HG02798 (cell line): ENCODE results near the gene BCAS3.
"Not testable (repeated sequence)": the region's sequence is repeated elsewhere in the genome, so short reads cannot be mapped to it uniquely, and the experiment has no call there.

Experiments
- ATAC-seq: cut with Tn5 transposase; IDR thresholded peaks from one replicate; pipeline ENCODE4 v1.9.1; 2021; ENCODE audit warnings: mild to moderate bottlenecking; ENCODE audit not compliant: unreplicated experiment, poor library complexity

BCAS3 gene

DNA sequence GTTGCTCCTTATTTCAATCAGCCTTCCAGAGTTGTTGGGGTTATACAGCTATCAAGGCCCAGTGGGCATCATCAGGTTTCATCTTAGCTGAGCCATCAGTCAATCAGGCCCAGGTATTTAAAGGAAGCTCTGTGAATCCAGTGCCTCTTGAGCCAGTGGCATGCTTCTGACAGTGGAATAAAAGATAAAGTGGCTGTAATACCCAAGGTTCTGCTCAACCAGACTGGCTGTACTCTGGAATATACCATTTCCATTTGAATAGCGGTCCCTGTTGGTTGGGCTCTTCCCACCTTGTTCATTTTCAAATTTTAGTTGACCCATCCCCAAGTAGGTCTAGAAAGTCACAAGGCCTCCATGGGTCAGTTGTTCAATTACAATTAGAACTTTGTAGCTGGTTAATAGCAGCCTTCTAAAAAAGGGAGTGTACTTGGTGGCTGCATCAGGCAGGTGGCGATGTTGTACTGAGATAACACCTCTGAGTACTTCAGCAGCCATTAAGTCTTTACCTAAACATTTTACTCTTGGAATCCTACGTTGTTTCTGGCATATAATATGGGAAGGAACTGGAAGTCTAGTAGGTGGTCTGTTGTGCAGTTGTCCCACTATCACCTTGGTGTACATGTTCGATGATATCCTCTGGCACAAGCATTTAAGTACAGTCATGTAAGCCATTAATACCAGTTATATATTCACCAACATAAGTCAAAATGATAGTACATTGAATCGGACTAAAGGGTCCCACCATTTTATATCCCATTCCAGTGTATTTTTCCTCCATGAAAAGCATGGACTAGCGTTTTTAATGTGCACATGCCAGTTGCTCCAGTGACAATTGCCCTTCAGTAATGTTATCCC is 294.1 kb downstream of the BCAS3 start:
- no peak for ATAC-seq

DNA sequence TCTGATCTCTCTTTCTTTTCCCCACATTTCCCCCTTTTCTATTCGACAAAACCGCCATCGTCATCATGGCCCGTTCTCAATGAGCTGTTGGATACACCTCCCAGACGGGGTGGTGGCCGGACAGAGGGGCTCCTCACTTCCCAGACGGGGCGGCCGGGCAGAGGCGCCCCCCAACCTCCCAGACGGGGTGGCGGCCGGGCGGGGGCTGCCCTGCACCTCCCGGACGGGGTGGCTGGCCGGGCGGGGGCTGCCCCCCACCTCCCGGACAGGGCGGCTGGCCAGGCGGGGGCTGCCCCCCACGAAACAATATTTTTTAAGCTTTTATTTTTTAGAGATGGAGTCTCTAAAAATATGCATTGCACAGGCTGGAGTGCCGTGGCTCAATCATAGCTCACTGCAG is 299.2 kb downstream of the BCAS3 start:
- ATAC-seq: not testable (repeated sequence)

DNA sequence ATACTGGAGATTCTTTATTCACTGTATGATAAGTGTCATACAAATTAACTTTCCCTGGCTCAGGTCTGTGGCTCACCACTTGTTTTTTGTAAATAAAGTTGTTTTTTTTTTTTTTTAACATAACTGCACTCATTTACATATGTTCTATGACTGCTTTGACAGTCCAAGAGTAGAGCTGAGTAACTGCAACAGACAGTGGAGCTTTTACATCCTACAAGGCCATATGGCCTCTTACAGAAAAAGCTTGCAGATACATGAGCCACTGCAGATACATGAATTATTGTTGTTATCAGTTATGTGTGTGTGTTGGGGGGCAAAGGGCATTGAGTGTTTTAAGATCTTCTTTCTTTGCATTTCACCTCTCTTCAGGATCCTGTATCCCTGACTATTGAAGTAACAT is 311.7 kb downstream of the BCAS3 start:
- no peak for ATAC-seq

DNA sequence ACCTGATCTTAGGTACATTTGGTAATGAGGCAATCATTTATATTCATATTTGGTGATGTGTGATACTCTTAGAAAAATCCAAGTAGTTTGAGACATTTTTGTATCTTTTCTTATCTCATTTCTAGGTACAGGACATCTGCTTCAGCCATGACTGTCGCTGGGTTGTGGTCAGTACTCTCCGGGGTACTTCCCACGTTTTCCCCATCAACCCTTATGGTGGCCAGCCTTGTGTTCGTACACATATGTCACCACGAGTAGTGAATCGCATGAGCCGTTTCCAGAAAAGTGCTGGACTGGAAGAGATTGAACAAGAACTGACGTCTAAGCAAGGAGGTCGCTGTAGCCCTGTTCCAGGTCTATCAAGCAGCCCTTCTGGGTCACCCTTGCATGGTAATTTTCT is 312.2 kb downstream of the BCAS3 start:
- ATAC-seq: no peak

DNA sequence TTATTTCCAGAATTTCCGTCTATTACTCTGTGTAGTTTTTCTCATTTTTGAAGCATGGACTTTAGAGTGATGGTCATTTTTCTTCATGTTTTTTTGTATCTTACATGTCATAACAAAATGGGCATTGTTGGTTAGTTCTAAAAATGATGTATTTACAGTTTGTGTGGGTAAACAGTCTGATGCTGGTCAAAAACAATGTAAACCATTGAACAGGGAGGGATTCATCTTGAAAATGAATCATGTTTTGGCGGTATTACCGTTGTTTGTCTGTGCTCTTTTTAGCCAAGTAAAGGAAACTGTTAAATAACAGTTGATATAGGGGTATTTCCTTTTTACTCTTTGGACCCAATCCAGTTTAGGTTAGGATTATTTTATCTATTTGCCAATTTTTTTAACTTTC is 315.8 kb downstream of the BCAS3 start:
- no peak for ATAC-seq

DNA sequence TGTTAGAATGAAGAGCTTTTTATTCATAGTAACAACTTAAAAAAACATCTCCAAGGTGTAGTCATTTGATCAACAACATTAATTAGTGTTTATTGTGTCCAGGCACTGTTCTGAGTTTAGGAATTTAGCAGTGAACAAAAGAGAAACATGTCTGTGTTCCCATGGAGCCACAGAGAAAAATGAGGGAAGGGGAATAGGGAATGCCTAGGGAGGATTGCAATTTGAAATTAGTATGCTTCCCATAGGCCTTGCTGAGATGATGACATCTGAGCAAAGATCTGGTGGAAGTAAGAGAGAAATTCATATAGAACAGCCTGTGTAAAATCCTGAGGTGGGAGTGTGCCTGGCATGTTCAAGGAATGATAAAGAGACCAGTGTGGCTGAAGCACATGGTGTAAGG is 318.0 kb downstream of the BCAS3 start:
- no peak for ATAC-seq

DNA sequence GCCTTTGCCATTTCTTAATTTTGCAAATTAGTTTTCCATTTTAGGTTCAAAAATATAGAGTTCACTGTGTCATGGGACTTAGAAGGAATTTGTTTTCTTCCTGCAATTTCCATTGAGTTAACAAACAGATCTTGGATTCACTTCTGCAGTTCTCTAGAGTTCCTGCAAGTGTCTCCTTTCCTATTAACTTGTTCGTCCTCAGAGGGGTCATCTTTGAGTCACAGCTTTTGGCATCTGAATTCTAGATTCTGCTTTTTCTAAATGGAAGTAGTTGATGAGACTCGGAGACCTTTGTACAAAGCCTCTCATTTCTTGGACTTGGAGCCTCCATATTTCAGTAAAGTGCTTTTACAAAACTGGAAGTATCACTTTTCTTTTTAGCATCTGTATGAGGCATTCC is 323.3 kb downstream of the BCAS3 start:
- ATAC-seq: no peak

DNA sequence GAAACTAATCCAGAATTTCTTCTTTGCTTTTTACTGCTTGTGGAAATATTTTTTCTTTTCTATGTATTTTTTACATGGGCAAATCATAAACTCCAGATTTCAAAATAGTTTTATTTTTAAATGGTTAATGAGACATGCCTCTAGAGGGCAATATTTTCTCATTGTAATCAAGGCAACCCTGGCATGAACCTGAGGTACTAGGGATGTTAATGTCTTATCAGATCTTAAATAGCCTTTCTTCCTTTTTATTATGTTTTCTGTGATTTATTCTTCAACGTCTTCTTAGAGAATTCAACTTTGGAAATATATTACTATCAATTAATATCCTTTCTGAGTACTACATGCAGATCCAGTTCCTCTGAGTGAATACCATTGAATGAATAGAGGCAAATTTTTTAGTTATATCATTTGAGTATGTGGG is 324.7 kb downstream of the BCAS3 start:
- no peak for ATAC-seq

DNA sequence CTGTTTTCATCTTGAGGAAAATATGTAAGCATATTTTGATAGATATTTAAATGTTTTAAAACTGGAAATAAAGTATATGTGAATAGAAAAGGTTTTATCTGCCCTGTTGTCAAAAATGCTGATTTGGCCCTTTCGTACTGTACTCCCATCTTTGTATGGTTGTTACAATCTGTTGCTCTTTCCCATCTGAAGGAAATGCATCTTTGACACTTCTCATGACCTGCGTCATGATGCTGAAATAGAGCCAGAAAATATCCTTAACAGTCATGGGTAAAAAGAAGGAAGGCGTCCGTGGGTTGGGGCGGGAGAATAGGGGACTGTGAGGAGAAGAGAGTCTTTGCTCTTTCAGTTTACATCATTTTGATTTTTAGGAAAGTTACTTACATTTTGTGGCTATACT is 327.7 kb downstream of the BCAS3 start:
- no peak for ATAC-seq

DNA sequence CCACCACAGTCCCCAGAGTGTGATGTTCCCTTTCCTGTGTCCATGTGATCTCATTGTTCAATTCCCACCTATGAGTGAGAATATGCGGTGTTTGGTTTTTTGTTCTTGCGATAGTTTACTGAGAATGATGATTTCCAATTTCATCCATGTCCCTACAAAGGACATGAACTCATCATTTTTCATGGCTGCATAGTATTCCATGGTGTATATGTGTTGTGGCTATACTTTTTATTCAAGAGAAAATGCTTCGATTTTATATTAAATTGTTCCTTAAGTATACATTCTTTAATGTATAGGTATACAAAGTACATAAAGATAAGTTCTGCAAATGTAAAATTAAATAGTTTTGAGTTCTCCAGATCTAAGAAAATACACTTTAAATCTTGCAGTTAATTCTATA is 328.3 kb downstream of the BCAS3 start:
- not testable (repeated sequence) for ATAC-seq

DNA sequence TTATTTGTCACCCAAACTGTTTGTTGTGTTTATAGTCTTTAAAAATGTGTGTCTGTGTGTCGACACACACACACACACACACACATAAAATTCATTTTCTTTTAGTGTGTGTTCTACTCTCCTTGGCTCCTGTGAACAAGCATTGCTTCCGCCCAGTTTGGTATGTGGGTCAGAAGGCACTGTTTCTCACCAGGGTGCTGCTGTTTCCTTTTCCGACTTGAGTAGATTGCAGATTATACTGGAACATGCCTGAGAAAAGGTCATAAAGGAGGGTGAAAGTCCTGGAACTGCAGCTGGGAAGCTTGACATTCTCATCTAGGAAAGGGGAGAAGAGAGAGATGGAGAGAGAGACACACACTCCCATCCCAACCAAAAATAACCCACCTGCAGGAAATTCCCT is 330.3 kb downstream of the BCAS3 start:
- no peak for ATAC-seq

DNA sequence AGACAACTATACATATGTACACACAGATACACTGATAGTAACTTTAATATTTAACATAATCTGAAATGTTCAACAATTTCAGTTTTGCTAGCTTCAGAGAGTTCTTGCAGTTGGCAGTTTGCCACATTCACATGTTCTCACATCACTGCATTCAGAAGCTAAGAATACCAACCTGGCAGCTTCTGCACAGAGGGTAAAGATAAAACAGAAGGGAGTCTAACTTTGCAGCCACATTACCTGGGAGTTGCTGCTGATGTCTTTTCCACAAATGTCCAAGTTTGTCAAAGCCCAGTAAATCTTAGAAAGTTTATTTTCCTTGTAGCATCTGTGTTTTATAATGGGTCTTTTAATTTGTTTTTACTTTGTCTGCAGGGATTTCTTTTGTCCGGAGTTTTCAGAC is 332.0 kb downstream of the BCAS3 start:
- peak; percentile 47 for ATAC-seq

DNA sequence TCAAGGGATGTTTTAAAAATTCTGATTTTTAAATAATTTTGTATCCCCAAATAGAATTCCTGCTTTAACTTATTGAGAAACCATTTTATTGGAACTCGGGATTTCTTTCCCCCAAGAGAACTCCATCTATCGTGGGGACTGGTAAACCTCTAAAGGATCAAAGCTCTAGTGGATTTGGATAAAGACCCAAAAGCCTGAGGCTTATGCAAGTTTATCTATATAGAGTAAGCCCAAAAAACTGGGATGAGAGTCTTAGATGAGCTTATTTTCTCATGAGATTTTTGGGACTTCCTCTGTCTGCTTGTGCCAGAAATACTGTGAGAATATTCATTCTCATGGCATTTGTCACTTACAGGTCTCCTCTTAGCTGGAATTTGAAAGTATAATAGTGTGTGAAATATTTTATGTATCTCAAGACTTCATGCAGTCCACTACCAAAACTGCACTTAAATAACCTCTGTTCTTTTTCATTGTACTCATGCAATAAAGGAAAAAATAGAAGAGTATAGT is 333.1 kb downstream of the BCAS3 start:
- no peak for ATAC-seq

DNA sequence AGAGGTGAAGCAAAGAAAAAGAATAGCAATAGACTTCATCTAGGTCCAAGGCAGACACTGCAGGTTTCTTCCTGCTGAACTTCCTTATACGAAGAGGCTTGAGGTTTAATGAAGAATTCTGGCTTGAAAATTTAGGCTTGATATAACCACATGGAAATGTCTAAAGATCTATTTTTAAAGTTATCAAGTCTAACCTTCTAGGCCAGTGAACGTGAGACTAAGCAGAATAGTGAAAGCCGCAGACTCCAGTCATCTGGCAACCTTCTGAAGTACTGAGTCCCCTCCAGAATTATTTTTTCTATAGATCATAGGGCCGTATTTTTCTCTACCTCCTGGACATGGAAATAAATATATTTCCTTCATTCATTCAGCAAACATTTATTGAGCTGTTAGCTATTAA is 333.6 kb downstream of the BCAS3 start:
- no peak for ATAC-seq

DNA sequence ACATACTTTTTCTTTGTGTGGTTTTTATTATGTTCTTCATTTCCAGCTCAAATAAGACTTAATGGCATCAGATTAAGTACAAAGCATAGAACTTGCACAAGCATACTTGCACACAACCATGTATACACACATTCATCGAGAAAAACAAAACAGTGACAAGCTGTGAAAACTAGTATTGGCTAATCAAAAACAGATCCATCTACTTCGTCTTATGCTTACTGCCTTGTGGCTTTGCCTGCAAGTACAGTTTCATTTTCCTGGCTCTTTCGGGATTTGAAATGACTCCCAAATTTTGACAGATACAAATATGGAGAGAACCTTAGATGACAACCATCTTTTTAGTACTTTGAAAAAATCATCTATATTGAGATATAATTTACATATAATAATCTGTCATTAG is 338.3 kb downstream of the BCAS3 start:
- no peak for ATAC-seq

DNA sequence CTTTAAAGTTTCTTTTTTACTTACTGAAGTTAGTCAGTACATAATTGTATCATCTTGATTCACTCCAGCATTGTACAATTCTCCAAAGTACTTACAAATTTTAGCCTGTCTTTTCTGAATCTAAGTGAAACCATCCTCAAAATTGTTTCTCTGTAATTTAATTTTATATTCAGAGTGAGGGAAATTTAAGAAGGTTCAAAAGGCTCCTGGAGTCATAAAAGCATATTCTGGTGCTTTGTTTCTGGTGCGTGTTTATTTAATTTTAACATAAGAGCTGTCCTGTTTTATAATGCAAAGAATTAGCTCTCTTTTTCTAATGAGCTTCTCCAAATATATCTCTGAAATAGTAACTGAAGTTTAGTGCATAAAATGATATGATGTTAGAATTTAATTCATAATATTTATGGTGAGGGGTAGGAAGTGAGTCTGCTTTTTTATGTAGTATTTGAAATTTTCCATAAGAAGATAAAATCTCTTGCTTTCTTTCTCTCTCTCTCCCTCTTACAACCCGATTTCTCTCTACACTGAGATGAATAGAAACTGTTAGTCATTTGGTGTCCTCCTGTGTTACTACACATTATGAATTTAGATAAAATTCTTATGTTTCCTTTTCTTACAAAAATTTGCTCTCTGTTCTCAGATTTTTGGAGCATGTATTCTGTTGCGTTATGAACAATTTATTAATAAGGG is 339.8 kb downstream of the BCAS3 start:
- ATAC-seq: no peak

DNA sequence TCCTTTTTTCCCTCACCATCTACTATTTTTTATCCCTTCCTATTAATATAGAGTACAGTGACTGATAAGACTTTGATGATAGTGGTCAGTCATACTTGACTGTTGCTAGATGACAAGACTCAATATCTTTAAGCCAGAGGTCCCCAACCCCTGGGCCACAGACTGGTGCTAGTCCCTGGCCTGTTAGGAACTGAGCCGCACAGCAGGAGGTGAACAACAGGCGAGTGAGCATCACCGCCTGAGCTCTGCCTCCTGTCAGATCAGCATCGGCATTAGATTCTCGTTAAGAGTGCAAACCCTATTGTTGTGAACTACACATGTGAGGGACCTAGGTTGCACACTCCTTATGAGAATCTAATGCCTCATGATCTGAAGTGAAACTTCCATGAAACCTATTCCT is 341.3 kb downstream of the BCAS3 start:
- no peak for ATAC-seq

DNA sequence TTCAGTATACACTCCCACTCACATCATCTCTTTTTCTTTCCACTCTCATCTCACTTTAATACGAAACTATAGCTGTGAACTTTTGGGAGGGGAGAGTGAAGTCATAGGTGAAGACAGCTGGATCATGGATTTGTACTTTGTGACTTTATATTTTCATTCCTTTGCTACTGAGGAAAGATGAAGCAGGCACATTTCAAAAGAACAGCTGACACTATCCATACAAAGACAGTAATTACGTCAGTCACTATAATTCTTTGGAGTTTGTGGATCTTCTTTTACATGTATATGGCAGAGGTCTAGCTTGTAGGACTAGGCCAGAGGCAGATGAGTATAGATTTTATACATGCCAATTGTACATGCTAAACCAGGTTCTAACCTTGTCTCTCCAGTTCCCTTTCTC is 346.3 kb downstream of the BCAS3 start:
- ATAC-seq: no peak

DNA sequence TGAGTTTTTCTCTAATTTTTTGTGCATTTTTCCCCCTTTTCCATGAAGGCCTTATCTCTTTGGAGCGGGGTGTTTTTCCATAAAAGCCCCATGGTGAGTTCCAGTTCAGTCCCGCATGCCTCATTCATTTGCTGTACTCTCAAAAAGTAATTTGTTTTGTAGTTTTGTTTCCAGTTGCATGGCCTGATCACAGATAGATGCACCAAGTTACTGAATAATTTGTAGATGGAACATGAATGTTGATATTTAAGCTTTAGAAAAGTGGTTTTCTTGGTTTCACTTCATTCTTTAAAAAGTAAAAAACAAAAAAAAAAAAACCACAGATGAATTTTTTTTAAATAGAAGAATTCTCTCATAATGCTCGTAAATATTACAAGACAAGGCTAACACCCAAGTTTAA is 349.2 kb downstream of the BCAS3 start:
- no peak for ATAC-seq

DNA sequence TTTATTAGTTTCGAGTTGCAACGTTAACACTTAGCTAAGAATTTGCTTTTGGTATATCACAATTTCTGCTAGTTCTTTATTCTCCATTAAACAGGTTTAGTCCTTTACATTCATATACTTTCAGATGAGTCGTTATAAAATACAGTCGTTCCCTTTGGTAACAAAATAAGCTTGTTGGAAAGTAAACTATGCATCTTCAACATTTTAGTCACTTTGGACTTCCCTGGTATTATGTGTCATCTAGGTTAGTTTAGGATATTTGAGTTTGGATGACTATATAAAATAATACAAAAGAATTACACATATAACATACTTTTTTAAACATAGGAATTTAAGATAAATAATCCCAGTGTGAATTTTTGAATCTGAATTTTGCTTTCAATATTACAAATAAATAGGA is 351.5 kb downstream of the BCAS3 start:
- no peak for ATAC-seq

DNA sequence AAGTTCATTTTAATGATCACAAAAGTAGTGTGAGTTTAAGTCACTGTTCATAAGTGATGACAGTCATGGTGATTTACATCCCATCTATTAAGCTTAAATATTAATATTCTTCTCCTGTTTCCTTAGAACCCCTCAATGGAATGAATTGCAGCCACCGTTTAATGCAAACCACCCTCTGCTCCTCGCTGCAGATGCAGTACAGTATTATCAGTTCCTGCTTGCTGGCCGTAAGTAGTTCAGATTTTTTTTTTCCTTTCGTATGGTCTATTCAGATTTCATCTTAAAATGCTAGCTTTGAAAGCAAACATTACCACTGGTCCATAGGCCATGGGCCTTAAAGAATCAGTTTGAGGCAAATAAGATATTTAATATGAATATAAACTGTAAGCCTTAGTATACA is 363.0 kb downstream of the BCAS3 start:
- no peak for ATAC-seq

DNA sequence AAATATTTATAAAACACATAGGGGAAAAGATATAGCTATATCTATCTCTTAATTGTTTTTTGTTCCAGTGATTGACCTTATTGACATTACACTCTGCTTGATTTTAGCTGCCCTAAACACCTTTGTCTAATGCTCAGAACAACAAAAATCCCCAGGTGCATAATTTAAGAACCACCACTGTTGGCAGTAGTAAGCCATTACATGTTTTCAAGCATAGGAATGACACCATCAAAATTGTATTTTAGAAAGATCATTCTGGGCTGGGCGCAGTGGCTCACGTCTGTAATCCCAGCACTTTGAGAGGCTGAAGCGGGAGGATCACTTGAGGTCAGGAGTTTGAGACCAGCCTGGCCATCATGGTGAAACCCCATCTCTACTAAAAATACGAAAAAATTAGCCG is 364.7 kb downstream of the BCAS3 start:
- not testable (repeated sequence) for ATAC-seq
